Suprapubic skin (tissue), 4 donors: ENCODE results near the gene TMEM175. TPM values are rescaled to one million over a fixed set of nuclear protein-coding genes. Genes with fewer than 3 reads are reported as not detected.

ENCODE experiments used
- DNase-seq, 2 donors: peaks; one replicate each; pipeline ENCODE4 v3.0.0-alpha.2; 2019; ENCODE audit warnings: low spot score in 2 of 2
- H3K27ac ChIP-seq: fragments of 200-600 bp; sonication (generic); one replicate; pipeline ENCODE4 v1.5.1; 2019
- H3K27me3 ChIP-seq: fragments of 200-600 bp; sonication (generic); one replicate; pipeline ENCODE4 v1.5.1; 2019
- H3K36me3 ChIP-seq: fragments of 200-600 bp; sonication (generic); one replicate; pipeline ENCODE4 v1.5.1; 2019
- H3K4me1 ChIP-seq: fragments of 200-600 bp; sonication (generic); one replicate; pipeline ENCODE4 v1.5.1; 2019
- H3K4me3 ChIP-seq: fragments of 200-600 bp; sonication (generic); one replicate; pipeline ENCODE4 v1.5.1; 2019; ENCODE audit warnings: mild to moderate bottlenecking
- H3K9me3 ChIP-seq: fragments of 200-600 bp; sonication (generic); one replicate; pipeline ENCODE4 v1.5.1; 2019
- CTCF ChIP-seq, 2 donors: fragments of 200-600 bp in 1 of 2; fragments of 450-650 bp in 1 of 2; sonication (generic) in 1 of 2; IDR thresholded peaks; one replicate each; pipeline ENCODE4 v1.5.1; 2016 to 2019; ENCODE audit warnings: antibody characterized with exemption in 2 of 2, mild to moderate bottlenecking in 1 of 2, moderate library complexity in 1 of 2
- EP300 ChIP-seq: sonication (generic); formaldehyde crosslinking; IDR thresholded peaks from one replicate; pipeline ENCODE4 v1.6.1; 2017; ENCODE audit warnings: antibody characterized with exemption
- POLR2A ChIP-seq, 2 donors: fragments of 450-650 bp; IDR thresholded peaks; one replicate each; pipeline ENCODE4 v1.6.1; 2017; ENCODE audit warnings: antibody characterized with exemption in 2 of 2, mild to moderate bottlenecking in 2 of 2, moderate library complexity in 2 of 2
- POLR2AphosphoS5 ChIP-seq, 3 donors: sonication (generic); formaldehyde crosslinking; IDR thresholded peaks; one replicate each; pipeline ENCODE4 v1.6.1; 2017; ENCODE audit warnings: antibody characterized with exemption in 3 of 3
- WGBS: methylation state at CpG from one replicate; pipeline ENCODE4 v1.1.5; 2018; 5-methylcytosine and 5-hydroxymethylcytosine counted together
- total RNA-seq, 4 donors: library from RNA; depleted of rRNA; stranded (reverse); fragments of >200 nt; gene quantifications; one replicate each; pipeline ENCODE4 v1.1.0, GENCODE V29; 2016

The TMEM175 gene
- total RNA-seq, 4 donors from 2014 or later = 41.1 to 98.3 (median 65.3) TPM

- Histone ChIP-seq H3K36me3 (peaks cover 92% of the 10 kb centered on the region), H3K27me3 (no peaks in the 10 kb centered on the region), H3K4me3 (no peak overlapping the region), H3K27ac (no peak overlapping the region), H3K9me3 (no peaks in the 10 kb centered on the region), H3K4me1 (no peaks in the 10 kb centered on the region)
- WGBS = 86% methylated on average over 7 of the region's 10 CpGs
- no peak for TF ChIP-seq POLR2A (IDR thresholded peaks at IDR 0.05)
- TF ChIP-seq CTCF (IDR thresholded peaks at IDR 0.05) = no peak
- no peak for TF ChIP-seq POLR2AphosphoS5 (IDR thresholded peaks at IDR 0.05)
- no peak for TF ChIP-seq EP300
- no peak for DNase-seq
Measured at GRCh38 chr4:885353-885752, 46.9 kb upstream of the TMEM175 start.

DNA sequence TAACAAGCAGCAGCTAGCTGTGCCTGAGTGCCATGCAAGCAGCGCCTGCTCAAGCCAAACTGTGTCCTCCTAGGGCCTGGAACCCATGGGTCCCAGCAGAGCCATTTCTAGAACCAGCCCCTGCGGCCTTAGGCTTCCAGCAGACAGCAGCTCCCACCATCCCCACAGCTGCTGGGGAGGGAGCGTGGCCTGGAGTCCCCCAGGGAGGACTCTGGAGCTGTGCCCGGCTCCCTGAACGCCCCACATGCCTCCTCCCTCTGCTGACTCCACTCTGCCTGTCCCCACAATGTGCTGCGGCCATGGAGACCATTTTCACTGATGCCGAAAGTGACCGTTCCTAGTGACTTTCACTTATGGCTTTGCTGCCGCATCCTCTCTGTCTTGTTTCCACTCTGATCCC is 46.0 kb upstream of the TMEM175 start:
- no peak for TF ChIP-seq CTCF (IDR thresholded peaks at IDR 0.05)
- no peak for TF ChIP-seq POLR2A (IDR thresholded peaks at IDR 0.05)
- no peak for TF ChIP-seq EP300
- TF ChIP-seq POLR2AphosphoS5 (IDR thresholded peaks at IDR 0.05) = no peak
- WGBS = 88% methylated on average over 7 of the region's 9 CpGs
- Histone ChIP-seq H3K4me1 (no peaks in the 10 kb centered on the region), H3K27ac (no peak overlapping the region), H3K9me3 (no peaks in the 10 kb centered on the region), H3K4me3 (no peak overlapping the region), H3K27me3 (no peaks in the 10 kb centered on the region), H3K36me3 (peaks cover 90% of the 10 kb centered on the region)
- DNase-seq = no peak

- TF ChIP-seq POLR2A (IDR thresholded peaks at IDR 0.05) (no peak), EP300 (no peak)
- WGBS = 97% methylated on average over 63 of the region's 63 CpGs
- no peak for DNase-seq
- H3K4me3 ChIP-seq = no peak overlapping the region
- no peaks in the 10 kb centered on the region for H3K4me1 ChIP-seq
- H3K9me3 ChIP-seq = no peaks in the 10 kb centered on the region
- H3K27ac ChIP-seq = no peak overlapping the region
- no peaks in the 10 kb centered on the region for H3K27me3 ChIP-seq
- H3K36me3 ChIP-seq = peaks cover 87% of the 10 kb centered on the region
Measured at GRCh38 chr4:887034-887763, 45.1 kb upstream of the TMEM175 start.

- DNase-seq = no peak
- no peak for TF ChIP-seq POLR2A (IDR thresholded peaks at IDR 0.05)
- no peaks in the 10 kb centered on the region for H3K27me3 ChIP-seq
- H3K36me3 ChIP-seq = peaks cover 87% of the 10 kb centered on the region
- no peak overlapping the region for H3K4me3 ChIP-seq
- H3K4me1 ChIP-seq = no peaks in the 10 kb centered on the region
- H3K9me3 ChIP-seq = no peaks in the 10 kb centered on the region
- H3K27ac ChIP-seq = no peak overlapping the region
- 95% methylated on average over 8 of the region's 23 CpGs for WGBS
Measured at GRCh38 chr4:888029-888428, 44.2 kb upstream of the TMEM175 start.

GRCh38 chr4:889516-889915 is 42.7 kb upstream of the TMEM175 start:
- no peak for TF ChIP-seq POLR2A (IDR thresholded peaks at IDR 0.05)
- TF ChIP-seq CTCF (IDR thresholded peaks at IDR 0.05) = no peak
- no peak for TF ChIP-seq EP300
- no peak for TF ChIP-seq POLR2AphosphoS5 (IDR thresholded peaks at IDR 0.05)
- no peaks in the 10 kb centered on the region for H3K9me3 ChIP-seq
- H3K4me3 ChIP-seq = no peak overlapping the region
- H3K27me3 ChIP-seq = no peaks in the 10 kb centered on the region
- no peaks in the 10 kb centered on the region for H3K4me1 ChIP-seq
- peaks cover 87% of the 10 kb centered on the region for H3K36me3 ChIP-seq
- no peak for DNase-seq
- WGBS = 70% methylated on average over 2 of the region's 16 CpGs
- H3K27ac ChIP-seq = no peak overlapping the region

- Histone ChIP-seq H3K27me3 (no peaks in the 10 kb centered on the region), H3K4me3 (no peak overlapping the region), H3K36me3 (peaks cover 87% of the 10 kb centered on the region), H3K27ac (no peak overlapping the region), H3K4me1 (no peaks in the 10 kb centered on the region), H3K9me3 (no peaks in the 10 kb centered on the region)
- no peak for DNase-seq
- 83% methylated on average over 3 of the region's 22 CpGs for WGBS
- TF ChIP-seq CTCF (IDR thresholded peaks at IDR 0.05) (no peak), POLR2A (IDR thresholded peaks at IDR 0.05) (no peak), POLR2AphosphoS5 (IDR thresholded peaks at IDR 0.05) (no peak)
Measured at GRCh38 chr4:890036-890695, 42.1 kb upstream of the TMEM175 start.
